Adrenal gland (tissue), 12 donors: ENCODE results near the gene NEURL2. TPM values are rescaled to one million over a fixed set of nuclear protein-coding genes. Genes with fewer than 3 reads are reported as not detected.

Source experiments
- polyA plus RNA-seq, 3 donors: library from polyadenylated mRNA; stranded (reverse); fragments of 200-250 nt in 2 of 3; fragments of 350-450 nt in 1 of 3; fragmentation: Illumina TruSeq in 1 of 3; extraction: RNeasy Lipid Tissue Mini Kit (QIAGEN cat#74804) in 1 of 3; gene quantifications; one replicate each; pipeline ENCODE4 v1.2.3, GENCODE V29; 2013 to 2014
- total RNA-seq, 9 donors: library from RNA; depleted of rRNA in 4 of 9; stranded (reverse); fragments of >200 nt in 4 of 9; fragments of 120-200 nt in 1 of 9; fragmentation: NEBNext Ultra II Directional in 1 of 9; extraction: Animal tissue kit (Norgen Biotek cat#: 25700) in 1 of 9; gene quantifications; one replicate each; pipeline versions ENCODE4 v1.1.0 to v1.2.4, GENCODE V29; 2013 to 2023
- donor health status: healthy with polysubstance abuse.
- donor health status: Bipolar disorder and iron deficiency.
- donor health status: DM: yes; HTN: yes; CAD: no.
- donor health status: DM: no; HTN: no; CAD: no.
- donor health status: DM: no; HTN: no; CAD: no.
- donor health status: DM: yes; HTN: yes; CAD: no.

Gene NEURL2
- total and polyA plus RNA-seq, 12 donors, result 1.0 to 36.4 (median 13.7) TPM

Other genes with a start within 250 kb of the NEURL2 start
- gene WFDC11, start 221.0 kb downstream of the NEURL2 start, total RNA-seq, result not detected
- gene WFDC11, start 221.0 kb downstream of the NEURL2 start, polyA plus RNA-seq, result not detected
- not detected for gene WFDC13, start 189.2 kb downstream of the NEURL2 start, total RNA-seq
- not detected for gene WFDC13, start 189.2 kb downstream of the NEURL2 start, polyA plus RNA-seq
- not detected for gene WFDC10B, start 186.2 kb downstream of the NEURL2 start, total RNA-seq
- gene WFDC10B, start 186.2 kb downstream of the NEURL2 start, polyA plus RNA-seq, result not detected
- not detected for gene SPINT4, start 168.9 kb downstream of the NEURL2 start, total RNA-seq
- gene SPINT4, start 168.9 kb downstream of the NEURL2 start, polyA plus RNA-seq, result not detected
- 1 to 10 TPM in 2 of 9 donors, under 1 TPM in 1, not detected in 6; 0.22 to 1.9 (median 1.8) TPM for gene WFDC3, start 99.3 kb downstream of the NEURL2 start, total RNA-seq
- gene WFDC3, start 99.3 kb downstream of the NEURL2 start, polyA plus RNA-seq, result 1 to 10 TPM in 2 of 3 donors, not detected in 1; 1.3 to 3.1 TPM
- 10 to 100 TPM; 12.1 to 31.4 (median 27.3) TPM for gene DNTTIP1, start 99.3 kb downstream of the NEURL2 start, total RNA-seq
- gene DNTTIP1, start 99.3 kb downstream of the NEURL2 start, polyA plus RNA-seq, result 10 to 100 TPM; 34.5 to 49.4 (median 38.4) TPM
- gene UBE2C, start 78.6 kb downstream of the NEURL2 start, total RNA-seq, result 10 to 100 TPM in 1 of 9 donors, 1 to 10 TPM in 7, under 1 TPM in 1; 0.79 to 43.3 (median 2.2) TPM
- gene UBE2C, start 78.6 kb downstream of the NEURL2 start, polyA plus RNA-seq, result 1 to 10 TPM; 3.8 to 4.9 (median 4.7) TPM
- 1 to 10 TPM in 7 of 9 donors, not detected in 2; 1.4 to 8.4 (median 2.8) TPM for gene TNNC2, start 63.9 kb downstream of the NEURL2 start, total RNA-seq
- 10 to 100 TPM in 1 of 3 donors, 1 to 10 TPM in 2; 4.3 to 16.9 (median 8.2) TPM for gene TNNC2, start 63.9 kb downstream of the NEURL2 start, polyA plus RNA-seq
- 100 to 1,000 TPM in 3 of 9 donors, 10 to 100 TPM in 6; 61.6 to 183 (median 97.5) TPM for gene SNX21, start 57.4 kb downstream of the NEURL2 start, total RNA-seq
- gene SNX21, start 57.4 kb downstream of the NEURL2 start, polyA plus RNA-seq, result 10 to 100 TPM; 35.1 to 66.3 (median 43.9) TPM
- 100 to 1,000 TPM in 1 of 9 donors, 10 to 100 TPM in 8; 34.6 to 134 (median 74.5) TPM for gene ACOT8, start 33.8 kb downstream of the NEURL2 start, total RNA-seq
- 10 to 100 TPM; 33.7 to 78.8 (median 49.3) TPM for gene ACOT8, start 33.8 kb downstream of the NEURL2 start, polyA plus RNA-seq
- 10 to 100 TPM in 1 of 9 donors, 1 to 10 TPM in 8; 3.7 to 19.5 (median 6.4) TPM for gene ZSWIM3, start 33.6 kb downstream of the NEURL2 start, total RNA-seq
- 1 to 10 TPM; 2.9 to 4.2 (median 3.1) TPM for gene ZSWIM3, start 33.6 kb downstream of the NEURL2 start, polyA plus RNA-seq
- 10 to 100 TPM; 15.9 to 22.1 (median 18.6) TPM for gene ZSWIM1, start 10.0 kb downstream of the NEURL2 start, total RNA-seq
- gene ZSWIM1, start 10.0 kb downstream of the NEURL2 start, polyA plus RNA-seq, result 10 to 100 TPM in 1 of 3 donors, 1 to 10 TPM in 2; 4.2 to 19.2 (median 5.6) TPM
- 10 to 100 TPM in 1 of 9 donors, 1 to 10 TPM in 6, under 1 TPM in 1, not detected in 1; 0.35 to 12.5 (median 4.0) TPM for gene SPATA25, start 3.6 kb downstream of the NEURL2 start, total RNA-seq
- 1 to 10 TPM in 1 of 3 donors, under 1 TPM in 2; 0.29 to 3.5 (median 0.57) TPM for gene SPATA25, start 3.6 kb downstream of the NEURL2 start, polyA plus RNA-seq
- 100 to 1,000 TPM; 306 to 776 (median 516) TPM for gene CTSA, start 127 bp upstream of the NEURL2 start, total RNA-seq
- 100 to 1,000 TPM; 517 to 854 (median 731) TPM for gene CTSA, start 127 bp upstream of the NEURL2 start, polyA plus RNA-seq
- gene PLTP, start 20.9 kb upstream of the NEURL2 start, total RNA-seq, result 1,000 to 10,000 TPM in 2 of 9 donors, 100 to 1,000 TPM in 7; 168 to 1,158 (median 460) TPM
- 100 to 1,000 TPM; 126 to 366 (median 157) TPM for gene PLTP, start 20.9 kb upstream of the NEURL2 start, polyA plus RNA-seq
- gene PCIF1, start 43.5 kb upstream of the NEURL2 start, total RNA-seq, result 10 to 100 TPM; 12.6 to 47.1 (median 40.4) TPM
- 10 to 100 TPM; 20.6 to 36.4 (median 35.9) TPM for gene PCIF1, start 43.5 kb upstream of the NEURL2 start, polyA plus RNA-seq
- 10 to 100 TPM; 10.8 to 29.9 (median 15.1) TPM for gene ZNF335, start 81.0 kb upstream of the NEURL2 start, total RNA-seq
- 10 to 100 TPM in 2 of 3 donors, 1 to 10 TPM in 1; 5.4 to 45.1 (median 29.5) TPM for gene ZNF335, start 81.0 kb upstream of the NEURL2 start, polyA plus RNA-seq
- under 1 TPM in 8 of 9 donors, not detected in 1; 0.18 to 0.97 (median 0.34) TPM for gene MMP9, start 117.7 kb upstream of the NEURL2 start, total RNA-seq
- gene MMP9, start 117.7 kb upstream of the NEURL2 start, polyA plus RNA-seq, result 1 to 10 TPM in 1 of 3 donors, under 1 TPM in 2; 0.07 to 1.2 (median 0.51) TPM
- gene SLC12A5, start 138.0 kb upstream of the NEURL2 start, total RNA-seq, result 10 to 100 TPM in 6 of 9 donors, 1 to 10 TPM in 2, under 1 TPM in 1; 0.30 to 24.5 (median 12.9) TPM
- 100 to 1,000 TPM in 2 of 3 donors, 10 to 100 TPM in 1; 15.0 to 121 (median 120) TPM for gene SLC12A5, start 138.0 kb upstream of the NEURL2 start, polyA plus RNA-seq
- 10 to 100 TPM; 17.8 to 44.8 (median 25.9) TPM for gene NCOA5, start 198.8 kb upstream of the NEURL2 start, total RNA-seq
- 10 to 100 TPM; 18.7 to 24.8 (median 19.0) TPM for gene NCOA5, start 198.8 kb upstream of the NEURL2 start, polyA plus RNA-seq
- 10 to 100 TPM in 3 of 9 donors, 1 to 10 TPM in 6; 4.5 to 13.5 (median 8.9) TPM for gene CD40, start 227.1 kb upstream of the NEURL2 start, total RNA-seq
- 10 to 100 TPM in 2 of 3 donors, 1 to 10 TPM in 1; 6.8 to 20.5 (median 13.1) TPM for gene CD40, start 227.1 kb upstream of the NEURL2 start, polyA plus RNA-seq